Uterus (tissue), 4 donors: ENCODE results near the gene SURF4. TPM values are rescaled to one million over a fixed set of nuclear protein-coding genes. Genes with fewer than 3 reads are reported as not detected.

Experiments used
- DNase-seq, 2 donors: peaks; one replicate each; pipeline ENCODE4 v3.0.0-alpha.2; 2019 to 2020
- H3K27ac ChIP-seq, 2 donors: fragments of 200-600 bp; sonication (generic); 1 replicate in 1 of 2; 2 replicates in 1 of 2; pipeline ENCODE4 v1.5.1; 2016 to 2018
- H3K27me3 ChIP-seq, 2 donors: fragments of 200-600 bp; sonication (generic); one replicate each; pipeline ENCODE4 v1.5.1; 2018 to 2019; ENCODE audit warnings: control low read depth in 1 of 2
- H3K36me3 ChIP-seq, 2 donors: fragments of 200-600 bp; sonication (generic); one replicate each; pipeline ENCODE4 v1.5.1; 2019; ENCODE audit warnings: control low read depth in 1 of 2
- H3K4me1 ChIP-seq, 2 donors: fragments of 200-600 bp; sonication (generic); one replicate each; pipeline ENCODE4 v1.5.1; 2018 to 2019; ENCODE audit warnings: control low read depth in 1 of 2
- H3K4me3 ChIP-seq, 2 donors: fragments of 200-600 bp; sonication (generic); 1 replicate in 1 of 2; 2 replicates in 1 of 2; pipeline ENCODE4 v1.5.1; 2018 to 2019; ENCODE audit warnings: mild to moderate bottlenecking in 1 of 2
- H3K9me3 ChIP-seq, 2 donors: fragments of 200-600 bp; sonication (generic); one replicate each; pipeline ENCODE4 v1.5.1; 2019; ENCODE audit warnings: control low read depth in 1 of 2
- CTCF ChIP-seq, 4 experiments: fragments of 200-600 bp in 2 of 4; fragments of 450-650 bp in 2 of 4; sonication (generic) in 2 of 4; IDR thresholded peaks; one replicate each; pipeline ENCODE4 v1.5.1; 2016 to 2019; ENCODE audit warnings: antibody characterized with exemption in 4 of 4, mild to moderate bottlenecking in 2 of 4, moderate library complexity in 1 of 4
- POLR2A ChIP-seq, 2 donors: fragments of 450-650 bp; IDR thresholded peaks; one replicate each; pipeline ENCODE4 v1.6.1; 2016; ENCODE audit warnings: antibody characterized with exemption in 2 of 2, mild to moderate bottlenecking in 1 of 2, moderate library complexity in 1 of 2
- intact Hi-C: fragments of 100-400 bp; cut with DNase I; formaldehyde crosslinking; loops from one replicate; pipeline ENCODE4 v1.15.1; 2023; ENCODE audit warnings: low total_unique reads
- total RNA-seq, 4 donors: library from RNA; depleted of rRNA in 3 of 4; stranded (reverse); fragments of >200 nt in 3 of 4; gene quantifications; one replicate each; pipeline versions ENCODE4 v1.1.0 to v1.2.4, GENCODE V29; 2014 to 2023
- donor health status: DM: yes; HTN: yes; CAD: no.

The SURF4 gene
- total RNA-seq, 4 donors from 2014 or later: 74.7 to 262 (median 108) TPM

- no peak for DNase-seq
- H3K4me3 ChIP-seq: no peak overlapping the region
- no peaks in the 10 kb centered on the region for H3K36me3 ChIP-seq
- H3K27ac ChIP-seq: no peak overlapping the region
- peaks cover 0 to 5% of the 10 kb centered on the region in 2 donors for H3K4me1 ChIP-seq
- no peak for TF ChIP-seq CTCF (IDR thresholded peaks at IDR 0.05)
- no peak for TF ChIP-seq POLR2A (IDR thresholded peaks at IDR 0.05)
- intact Hi-C loops: no loop called here
- no peaks in the 10 kb centered on the region for H3K27me3 ChIP-seq
- no peaks in the 10 kb centered on the region for H3K9me3 ChIP-seq
Observed at GRCh38 chr9:133361507-133362092, 14.3 kb downstream of the SURF4 start.

GRCh38 chr9:133360400-133361393 is 15.2 kb downstream of the SURF4 start:
- H3K36me3 ChIP-seq: no peaks in the 10 kb centered on the region

GRCh38 chr9:133359399-133360175 is 16.3 kb downstream of the SURF4 start:
- Histone ChIP-seq H3K9me3 (no peaks in the 10 kb centered on the region), H3K27me3 (no peaks in the 10 kb centered on the region), H3K4me1 (peaks cover 0 to 13% of the 10 kb centered on the region in 2 donors), H3K4me3 (no peak overlapping the region), H3K27ac (no peak overlapping the region), H3K36me3 (no peaks in the 10 kb centered on the region)
- intact Hi-C loops: no loop called here
- no peak for TF ChIP-seq CTCF (IDR thresholded peaks at IDR 0.05)
- DNase-seq: no peak

More at GRCh38 chr9:133360400-133361393, 15.2 kb downstream of the SURF4 start:
- no peak for TF ChIP-seq POLR2A (IDR thresholded peaks at IDR 0.05)
- TF ChIP-seq CTCF (IDR thresholded peaks at IDR 0.05): no peak
- Histone ChIP-seq H3K9me3 (no peaks in the 10 kb centered on the region), H3K4me1 (peaks cover 0 to 5% of the 10 kb centered on the region in 2 donors), H3K4me3 (no peak overlapping the region), H3K27me3 (no peaks in the 10 kb centered on the region), H3K27ac (no peak overlapping the region)
- intact Hi-C loops: no loop called here
- no peak for DNase-seq

- Histone ChIP-seq H3K4me3 (no peak overlapping the region), H3K4me1 (peaks cover 0 to 13% of the 10 kb centered on the region in 2 donors), H3K27me3 (no peaks in the 10 kb centered on the region), H3K27ac (no peak overlapping the region), H3K36me3 (no peaks in the 10 kb centered on the region), H3K9me3 (no peaks in the 10 kb centered on the region)
- intact Hi-C loops: no loop called here
- TF ChIP-seq CTCF (IDR thresholded peaks at IDR 0.05): no peak
- no peak for TF ChIP-seq POLR2A (IDR thresholded peaks at IDR 0.05)
- no peak for DNase-seq
Observed at GRCh38 chr9:133357656-133358055, 18.2 kb downstream of the SURF4 start.
